A673 (cell line): Measurements from ENCODE around the gene TBL2. TPM values are rescaled to one million over a fixed set of nuclear protein-coding genes. Genes with fewer than 3 reads are reported as not detected.

Source experiments
- BruUV-seq: library from RNA; stranded (reverse); fragments of 400-500 nt; replicated peaks from 2 replicates; lab custom pipeline; 2021; lab: Mats Ljungman, UMichigan
- CTCF ChIA-PET: fragments of 300-600 bp; sonication (Branson Sonifier 250); formaldehyde crosslinking; loops from one replicate; lab custom pipeline; 2022; ENCODE audit warnings: antibody characterized with exemption; lab: Charles Lee
- POLR2A ChIA-PET: fragments of 300-600 bp; sonication (Branson Sonifier 250); formaldehyde crosslinking; loops from one replicate; lab custom pipeline; 2022; ENCODE audit warnings: antibody characterized with exemption; ENCODE audit not compliant: low non-redundant PET; lab: Charles Lee
- DNase-seq: peaks from one replicate; pipeline ENCODE4 v3.0.0-alpha.2; 2015; ENCODE audit warnings: low spot score
- H3K27ac ChIP-seq: fragments of 200-600 bp; sonication (generic); 2 replicates; pipeline ENCODE4 v1.5.1; 2016; ENCODE audit warnings: mixed run types, low read depth, mild to moderate bottlenecking, mixed read lengths, antibody characterized with exemption, low read length; ENCODE audit not compliant: poor library complexity, severe bottlenecking
- H3K27me3 ChIP-seq: fragments of 200-600 bp; sonication (generic); replicated peaks from 2 replicates; pipeline ENCODE4 v1.6.1; 2017; ENCODE audit warnings: mixed run types, low read depth, mild to moderate bottlenecking, mixed read lengths, antibody characterized with exemption, low read length; ENCODE audit not compliant: insufficient read depth, poor library complexity
- H3K36me3 ChIP-seq: fragments of 200-600 bp; sonication (generic); 2 replicates; pipeline ENCODE4 v1.6.1; 2016; ENCODE audit warnings: mixed run types, mild to moderate bottlenecking, mixed read lengths, antibody characterized with exemption, low read length; ENCODE audit not compliant: insufficient read depth, poor library complexity, severe bottlenecking
- H3K4me1 ChIP-seq: fragments of 200-600 bp; sonication (generic); 2 replicates; pipeline ENCODE4 v1.6.1; 2017; ENCODE audit warnings: mixed run types, mild to moderate bottlenecking, mixed read lengths, antibody characterized with exemption, low read length; ENCODE audit not compliant: insufficient read depth, poor library complexity, severe bottlenecking
- H3K4me3 ChIP-seq: fragments of 200-600 bp; sonication (generic); 2 replicates; pipeline ENCODE4 v1.5.1; 2016; ENCODE audit warnings: low read depth, mixed run types, mild to moderate bottlenecking, mixed read lengths, low read length; ENCODE audit not compliant: poor library complexity, severe bottlenecking
- H3K9me3 ChIP-seq: fragments of 200-600 bp; sonication (generic); 2 replicates; pipeline ENCODE4 v1.6.1; 2016; ENCODE audit warnings: mixed run types, low read depth, mild to moderate bottlenecking, mixed read lengths, antibody characterized with exemption, low read length; ENCODE audit not compliant: poor library complexity, severe bottlenecking
- CTCF ChIP-seq: fragments of 300-800, 200-600 bp; sonication (generic); conservative IDR thresholded peaks from 2 replicates; pipeline ENCODE4 v1.5.1; 2017; ENCODE audit warnings: low read depth, mild to moderate bottlenecking, antibody characterized with exemption, low read length, moderate library complexity, mixed read lengths
- EZH2 ChIP-seq: fragments of 200-600 bp; sonication (generic); IDR thresholded peaks from 2 replicates; pipeline ENCODE4 v1.6.1; 2017; ENCODE audit warnings: borderline replicate concordance, low read depth, mild to moderate bottlenecking, mixed read lengths, antibody characterized with exemption, low read length; ENCODE audit not compliant: poor library complexity, severe bottlenecking
- intact Hi-C: fragments of 100-400 bp; cut with micrococcal nuclease; formaldehyde crosslinking; loops from one replicate; pipeline ENCODE4 v1.10.0; 2022; ENCODE audit not compliant: unreplicated experiment
- total RNA-seq: library from RNA; stranded (reverse); gene quantifications from 2 replicates; pipeline ENCODE4 v1.2.3, GENCODE V29; 2021

Gene TBL2
- total RNA-seq, 1 experiment from 2014 or later: 51.9 TPM

DNA sequence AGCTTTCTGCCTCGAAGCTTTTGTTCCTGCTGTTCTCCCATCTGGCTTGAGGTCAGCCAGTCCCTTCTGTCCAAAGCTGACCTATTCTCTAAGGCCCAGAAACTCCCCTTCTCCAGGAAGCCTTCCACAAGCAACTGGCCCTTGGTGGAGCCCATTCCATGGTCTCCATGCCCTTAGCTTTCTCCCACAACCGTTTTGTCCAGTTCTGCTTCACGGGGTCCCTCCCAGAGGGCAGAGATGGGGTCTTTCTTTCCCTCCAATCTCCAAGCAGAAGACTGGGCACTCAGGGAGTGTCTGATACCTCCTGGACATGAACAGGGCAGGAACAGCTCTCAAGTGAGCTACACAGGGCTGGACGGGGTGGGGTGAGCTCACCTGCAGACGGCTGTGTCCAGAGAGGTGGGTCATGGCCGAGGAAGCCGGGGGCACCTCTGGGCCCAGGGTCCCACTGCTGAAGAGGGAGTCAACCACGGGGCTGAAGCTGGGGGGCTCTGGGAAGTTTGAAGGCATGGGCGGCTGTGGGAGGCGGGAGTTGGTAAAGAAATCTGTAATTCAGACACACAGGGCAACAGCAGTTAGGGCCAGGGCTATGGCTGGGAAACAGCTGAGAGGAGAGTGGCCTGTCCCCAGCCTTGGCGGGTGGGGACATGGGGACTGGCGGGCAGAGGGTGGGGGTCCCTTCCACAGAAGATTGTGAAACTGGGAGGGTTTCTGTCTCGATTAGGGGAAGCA lies 20.9 kb upstream of the TBL2 start:
- TF ChIP-seq CTCF (no peak), EZH2 (no peak)
- Histone ChIP-seq H3K9me3 (no peaks in the 10 kb centered on the region), H3K27me3 (no peaks in the 10 kb centered on the region), H3K36me3 (no peaks in the 10 kb centered on the region), H3K4me3 (no peak overlapping the region), H3K27ac (no peak overlapping the region), H3K4me1 (peaks cover 11% of the 10 kb centered on the region)
- POLR2A ChIA-PET: no interaction called here
- intact Hi-C loops: no loop called here
- no peak for DNase-seq
- CTCF ChIA-PET: no interaction called here
- no TSS peak for BruUV-seq

GRCh38 chr7:73597978-73598782 lies 19.8 kb upstream of the TBL2 start:
- ChIA-PET CTCF (no interaction called here), POLR2A (no interaction called here)

More at GRCh38 chr7:73597978-73598782, 19.8 kb upstream of the TBL2 start:
- Histone ChIP-seq H3K4me3 (no peak overlapping the region), H3K9me3 (no peaks in the 10 kb centered on the region), H3K27me3 (no peaks in the 10 kb centered on the region), H3K36me3 (no peaks in the 10 kb centered on the region), H3K4me1 (peaks cover 11% of the 10 kb centered on the region), H3K27ac (no peak overlapping the region)
- TF ChIP-seq CTCF: no peak
- no peak for TF ChIP-seq EZH2
- intact Hi-C loops: no loop called here
- no TSS peak for BruUV-seq
- no peak for DNase-seq
